HG03565 (cell line): ENCODE data around the gene ADSS2.
"Not testable (repeated sequence)": the region's sequence is repeated elsewhere in the genome, so short reads cannot be mapped to it uniquely, and the experiment has no call there.

Experiments
- ATAC-seq: cut with Tn5 transposase; IDR thresholded peaks from one replicate; pipeline ENCODE4 v1.9.1; 2021; ENCODE audit warnings: mild to moderate bottlenecking, moderate library complexity; ENCODE audit not compliant: unreplicated experiment

Gene ADSS2

DNA sequence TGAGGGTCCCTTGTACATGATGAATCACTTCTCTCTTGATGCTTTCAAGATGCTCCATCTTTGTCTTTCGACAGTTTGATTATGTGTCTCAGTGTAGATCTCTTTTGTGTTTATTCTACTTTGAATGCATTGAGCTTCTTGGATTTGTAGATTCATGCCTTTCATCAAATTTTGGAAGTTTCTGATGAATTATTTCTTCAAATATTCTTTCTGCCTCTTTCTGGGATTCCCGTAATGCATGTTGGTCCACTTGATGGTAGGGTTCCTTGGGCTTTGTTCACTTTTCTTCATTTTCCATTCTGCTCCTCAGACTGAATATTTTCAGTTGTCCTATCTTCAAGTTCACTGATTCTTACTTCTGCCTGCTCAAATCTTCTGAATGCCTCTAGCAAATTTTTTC, 50.7 kb downstream of the ADSS2 start:
- ATAC-seq = no peak

DNA sequence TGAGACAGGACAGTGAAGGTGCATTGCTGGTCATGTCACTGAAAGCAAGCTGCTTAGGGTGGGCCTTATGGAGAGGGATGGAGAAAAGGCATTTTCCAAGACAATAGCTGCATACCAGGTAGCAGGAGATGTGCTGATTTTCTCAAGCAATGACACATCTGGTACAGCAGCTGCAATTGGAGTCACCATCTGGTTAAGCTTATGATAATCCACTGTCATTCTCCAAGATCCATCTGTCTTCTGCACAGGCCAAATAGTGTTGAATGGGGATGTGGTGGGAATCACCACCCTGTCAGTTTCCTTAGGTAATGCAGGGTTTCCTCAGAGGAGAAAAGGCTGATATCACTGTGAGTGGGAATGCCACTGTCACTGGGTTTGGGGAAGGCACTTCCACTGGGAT, 54.6 kb downstream of the ADSS2 start:
- no peak for ATAC-seq

DNA sequence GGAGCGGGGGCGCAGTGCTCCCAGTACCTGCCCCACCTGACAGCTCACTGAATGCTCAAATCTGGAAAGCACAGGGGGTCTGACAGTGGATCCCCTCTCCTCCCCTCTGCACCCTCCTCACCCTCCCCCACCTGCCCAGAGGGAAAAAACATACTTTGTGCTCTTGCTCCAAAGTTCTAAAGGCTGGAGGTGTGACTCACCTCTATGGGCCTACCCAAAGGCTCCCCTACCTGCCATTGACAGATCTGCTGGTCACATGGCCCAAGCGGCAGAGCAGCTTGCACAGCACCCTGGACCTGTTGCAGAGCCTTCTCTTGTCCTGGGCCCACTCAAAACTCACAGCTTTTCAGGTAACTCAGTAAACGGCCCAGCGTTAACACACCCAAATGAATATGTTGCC, 55.7 kb downstream of the ADSS2 start:
- ATAC-seq = no peak

DNA sequence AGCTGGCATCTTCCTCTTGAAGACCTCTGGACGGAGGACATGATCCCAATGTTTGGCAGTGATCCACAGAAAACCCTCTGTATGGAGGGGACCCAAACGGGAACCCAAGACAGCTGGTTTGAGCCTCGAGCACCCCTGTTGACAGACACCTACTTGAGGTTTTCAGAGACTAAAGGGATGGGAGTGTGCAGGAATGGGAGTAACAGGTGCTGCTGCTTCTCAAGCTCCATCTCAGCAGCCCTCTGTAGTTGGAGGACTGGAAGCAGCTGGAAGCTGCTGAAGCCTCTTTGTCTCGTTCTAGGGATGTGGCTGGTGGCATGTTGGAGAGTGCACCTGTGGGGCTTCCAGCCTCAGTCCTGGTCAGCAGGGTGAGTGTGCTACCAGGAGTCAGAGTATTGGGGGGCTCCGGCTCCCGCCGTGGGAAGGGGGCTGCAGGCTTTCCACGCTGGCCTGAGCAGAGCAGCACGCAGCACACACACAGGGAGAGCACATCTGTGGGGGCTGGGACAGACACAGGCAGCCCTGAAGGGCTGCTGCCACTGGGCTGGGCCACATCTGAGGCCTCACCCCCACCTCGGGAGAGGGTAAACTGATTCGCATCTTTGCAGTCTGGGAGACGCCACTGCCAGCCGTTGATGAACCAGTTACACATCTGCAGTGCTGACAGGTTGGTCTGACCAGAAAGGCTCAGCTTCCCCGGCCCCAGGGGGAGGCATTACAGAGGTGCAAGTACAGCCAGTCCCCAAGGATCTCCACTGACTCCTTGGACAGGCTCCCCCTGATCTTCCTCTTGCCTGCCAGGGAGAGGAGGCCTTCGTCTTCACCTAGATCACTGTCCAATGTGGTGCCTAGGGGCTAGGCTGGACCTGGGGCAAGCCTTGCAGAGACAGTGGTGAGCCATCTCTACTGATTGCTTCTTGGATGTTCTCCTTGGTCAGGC, 56.6 kb downstream of the ADSS2 start:
- ATAC-seq = no peak

DNA sequence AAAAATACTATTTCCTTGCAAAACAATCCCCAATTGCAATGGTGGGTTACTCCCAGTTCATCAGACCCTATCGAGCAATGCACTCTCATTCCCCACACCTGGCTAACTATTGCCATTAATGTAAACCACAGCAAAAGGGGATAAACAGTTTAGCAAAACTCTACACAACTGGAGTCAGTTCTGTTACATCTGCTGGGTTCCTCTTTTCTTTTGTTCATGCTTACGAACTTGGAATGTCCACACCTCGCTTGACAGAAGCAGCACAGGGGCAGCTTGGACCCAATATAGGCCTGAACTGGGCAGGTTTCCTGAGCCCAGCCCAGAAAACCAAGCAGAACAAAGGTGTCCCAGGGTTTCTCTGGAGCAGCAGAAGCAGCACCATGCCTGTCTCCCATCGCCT, 57.4 kb downstream of the ADSS2 start:
- no peak for ATAC-seq

DNA sequence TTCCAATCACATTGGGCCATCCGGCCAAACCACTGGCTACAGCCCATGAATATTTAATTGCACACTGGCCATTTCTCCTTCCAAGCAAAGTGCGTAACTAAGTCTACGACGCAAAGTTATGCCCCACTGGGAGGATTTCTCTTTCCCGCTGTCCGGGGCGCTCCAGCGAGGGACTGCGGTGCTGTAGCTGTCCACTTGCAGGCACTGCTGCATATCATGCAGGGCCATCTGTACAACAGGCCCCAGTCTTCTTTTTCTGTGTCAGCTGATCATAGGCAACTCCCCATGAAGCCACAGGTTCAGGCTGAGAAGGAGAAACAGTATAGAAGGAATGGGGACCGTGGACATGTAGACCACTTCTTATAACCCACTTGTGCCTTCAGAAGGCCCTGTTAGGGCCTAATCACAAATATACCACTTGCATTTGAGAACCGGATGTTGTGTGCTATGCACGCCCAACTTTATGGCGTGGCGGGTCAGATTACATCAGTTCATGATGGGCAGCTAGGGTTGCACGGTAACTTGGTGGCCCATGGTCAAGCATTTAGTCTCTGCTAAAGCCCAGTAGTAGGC, 58.0 kb downstream of the ADSS2 start:
- ATAC-seq = no peak

DNA sequence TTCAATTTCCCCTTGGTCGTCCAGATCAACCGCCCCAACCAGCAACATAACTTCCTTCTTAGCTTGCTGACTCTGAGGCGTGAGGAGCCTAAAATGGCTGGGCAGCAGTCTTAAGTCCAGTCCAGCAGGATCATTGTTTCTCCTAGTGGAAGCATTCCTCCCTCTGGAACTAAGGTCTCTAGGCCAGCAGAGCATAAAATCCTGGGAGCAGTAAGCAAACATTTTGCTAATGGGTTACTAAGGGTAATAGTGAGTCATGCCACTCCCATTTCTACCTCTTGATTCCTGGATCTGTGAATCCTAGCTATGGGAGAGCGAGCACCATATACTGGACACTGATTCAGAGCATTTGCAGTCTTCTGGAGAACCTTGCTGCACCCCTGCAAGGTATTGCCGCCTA, 59.9 kb downstream of the ADSS2 start:
- ATAC-seq = no peak

DNA sequence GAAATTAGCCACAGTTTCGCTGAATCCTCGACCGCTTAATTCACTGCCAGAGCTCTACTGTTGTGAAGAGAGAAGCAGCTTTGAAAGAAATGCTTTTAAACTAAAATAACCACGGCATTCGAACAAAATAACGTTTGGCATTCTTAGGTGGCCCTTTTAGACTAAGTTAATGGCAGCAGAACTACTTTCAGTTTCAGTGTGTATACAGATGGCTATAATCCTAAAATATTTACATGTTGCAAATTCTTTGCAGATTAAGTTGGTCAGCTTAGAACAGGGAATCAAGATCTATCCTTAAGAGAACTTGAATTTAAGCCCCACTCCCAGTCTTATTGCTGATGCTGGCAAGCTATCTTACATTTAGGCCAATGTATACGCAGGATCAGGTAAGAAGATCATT, 62.7 kb downstream of the ADSS2 start:
- no peak for ATAC-seq

DNA sequence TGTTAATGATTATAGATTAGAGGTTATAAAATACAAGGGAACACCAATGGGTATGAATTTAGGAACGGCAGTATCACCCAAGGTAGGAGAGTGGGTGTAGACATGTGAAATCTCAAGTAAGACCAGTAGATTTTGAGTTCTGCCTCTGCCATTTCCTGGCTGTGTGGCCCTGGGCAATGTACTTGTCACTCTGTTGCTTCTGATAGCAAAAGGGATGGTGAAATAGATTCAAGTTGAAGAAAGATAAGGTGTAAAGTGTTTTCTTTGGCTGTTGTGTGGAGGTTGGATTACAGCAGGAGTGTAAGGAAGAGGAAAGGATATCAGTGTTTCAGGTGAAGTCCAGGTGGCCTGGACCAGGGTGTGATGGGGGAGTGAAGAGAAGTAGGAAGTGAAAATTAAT, 64.3 kb downstream of the ADSS2 start:
- no peak for ATAC-seq

DNA sequence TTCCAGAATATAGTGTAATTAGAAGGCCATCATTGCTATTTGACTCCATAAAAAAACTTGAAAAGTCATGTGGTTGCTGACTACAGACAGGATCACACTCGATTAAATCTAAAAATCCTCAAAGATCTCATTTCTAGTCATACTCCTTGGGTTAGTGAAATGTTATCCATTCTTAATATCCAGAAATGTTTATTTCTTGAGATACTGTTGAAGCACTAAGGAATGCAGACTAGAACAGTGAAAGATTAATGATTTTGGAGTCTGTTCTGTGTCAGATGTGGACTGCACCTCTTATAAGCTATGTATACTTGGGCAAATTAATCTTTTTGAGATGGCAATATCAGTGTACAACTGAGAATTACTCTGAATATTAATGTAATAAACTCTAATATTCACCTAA, 65.1 kb downstream of the ADSS2 start:
- ATAC-seq = no peak

DNA sequence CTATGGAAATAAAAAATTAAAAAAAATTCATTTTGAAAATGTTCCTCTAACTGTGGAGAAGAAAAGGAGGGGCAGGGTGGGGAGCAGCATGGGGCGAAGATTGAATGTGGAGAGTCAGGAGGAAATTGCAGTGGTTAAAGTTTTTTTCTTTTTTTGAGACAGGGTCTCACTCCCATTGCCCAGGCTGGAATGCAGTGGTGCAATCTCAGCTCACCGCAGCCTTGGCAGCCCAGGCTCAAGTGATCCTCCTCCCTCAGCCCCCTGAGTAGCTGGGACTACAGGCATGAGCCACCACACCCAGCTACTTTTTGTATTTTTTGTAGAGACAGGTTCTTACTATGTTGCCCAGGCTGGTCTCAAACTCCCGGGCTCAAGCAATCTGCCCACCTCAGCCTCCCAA, 67.6 kb downstream of the ADSS2 start:
- ATAC-seq = no peak

DNA sequence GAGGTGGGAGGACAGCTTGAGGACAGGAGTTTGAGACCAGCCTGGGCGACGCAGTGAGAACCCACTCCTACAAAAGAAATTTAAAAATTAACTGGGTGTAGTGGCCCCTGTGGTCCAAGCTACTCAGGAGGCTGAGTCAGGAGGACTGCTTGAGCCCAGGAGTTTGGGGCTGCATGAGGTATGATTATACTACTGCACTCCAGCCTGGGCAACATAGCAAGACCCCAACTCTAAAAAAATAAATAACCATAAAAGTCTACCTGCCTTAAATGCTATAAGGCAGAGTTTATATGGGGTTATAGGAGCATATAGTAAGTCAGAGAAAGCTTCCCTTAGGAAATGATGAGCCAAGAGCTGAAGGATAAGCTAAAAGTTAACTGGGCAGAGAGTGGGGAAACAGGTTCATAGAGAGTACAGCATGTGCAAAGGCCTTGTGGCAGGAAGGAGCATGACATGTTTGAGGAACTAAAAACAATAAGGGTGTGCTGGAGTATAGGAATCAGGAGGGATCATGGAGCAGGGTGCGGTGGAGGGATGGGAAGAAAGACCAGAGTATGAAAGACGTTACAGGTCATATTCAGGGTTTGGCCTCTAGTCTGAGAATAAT, 68.3 kb downstream of the ADSS2 start:
- no peak for ATAC-seq

DNA sequence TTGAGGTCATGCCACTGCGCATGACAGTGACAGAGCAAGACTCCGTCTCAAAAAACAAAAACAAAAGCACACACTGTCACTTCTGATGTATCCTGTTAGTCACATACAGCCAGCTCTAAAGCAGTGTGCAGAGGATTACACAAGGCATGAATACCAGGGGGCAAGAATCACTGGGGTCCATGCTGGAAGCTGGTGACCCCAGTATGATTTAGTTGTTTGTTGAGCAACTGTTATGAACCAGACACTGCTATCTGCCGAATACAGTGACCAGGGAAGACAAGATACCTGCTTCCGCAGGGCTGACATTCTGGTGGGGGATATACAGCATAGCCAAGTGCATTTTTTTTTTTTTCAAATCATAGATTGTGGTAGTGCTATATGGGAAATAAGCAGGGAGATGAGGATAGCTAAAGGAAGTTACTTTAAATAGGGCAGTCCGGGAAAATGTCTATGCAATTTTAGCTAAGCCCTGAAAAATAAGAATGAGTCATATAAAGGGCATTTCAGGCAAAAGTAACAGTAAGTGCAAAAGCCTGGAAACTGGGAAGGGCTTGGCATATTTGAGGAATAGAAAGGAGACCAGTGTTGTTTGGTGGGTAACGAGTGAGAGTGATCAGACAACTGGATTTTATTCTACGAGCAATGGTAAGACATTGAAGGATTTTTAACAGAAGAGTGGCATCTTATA, 69.7 kb downstream of the ADSS2 start:
- no peak for ATAC-seq

DNA sequence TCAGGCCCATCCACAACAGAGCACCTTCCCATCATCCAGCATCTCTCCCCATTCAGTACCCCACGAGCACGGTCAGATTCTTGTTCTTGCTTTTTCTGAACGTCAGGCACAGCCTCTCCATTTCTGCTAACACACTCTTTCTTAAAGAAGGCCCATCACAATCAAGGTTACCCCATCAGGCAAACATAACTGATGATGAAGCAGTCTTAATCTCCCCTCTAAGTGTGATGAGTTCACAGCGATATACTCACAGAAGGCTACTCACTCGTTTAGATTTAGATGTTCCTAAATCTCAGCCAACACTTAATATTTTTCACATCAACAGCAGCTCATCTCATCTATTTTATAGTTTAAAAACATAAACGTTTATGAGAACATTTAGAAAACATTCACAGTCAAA, 75.6 kb downstream of the ADSS2 start:
- no peak for ATAC-seq

DNA sequence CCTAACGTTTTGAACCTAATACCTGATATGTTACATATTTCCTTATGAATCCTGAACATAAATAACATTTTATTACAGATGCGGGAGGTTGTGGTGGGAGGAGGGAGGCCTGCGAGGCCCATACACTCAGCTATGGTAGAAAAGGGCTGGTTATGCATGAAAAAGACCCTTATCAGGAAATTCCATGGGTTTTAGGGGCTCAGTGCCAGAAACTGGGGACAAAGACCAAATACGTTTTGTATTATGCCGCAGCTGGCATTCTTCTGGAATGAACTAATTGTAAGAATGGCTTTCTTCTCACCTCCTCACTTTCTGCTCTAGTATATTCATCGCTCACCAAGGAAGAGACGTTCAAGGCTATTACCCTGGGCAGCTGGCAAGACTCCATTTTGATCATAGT, 76.7 kb downstream of the ADSS2 start:
- no peak for ATAC-seq

DNA sequence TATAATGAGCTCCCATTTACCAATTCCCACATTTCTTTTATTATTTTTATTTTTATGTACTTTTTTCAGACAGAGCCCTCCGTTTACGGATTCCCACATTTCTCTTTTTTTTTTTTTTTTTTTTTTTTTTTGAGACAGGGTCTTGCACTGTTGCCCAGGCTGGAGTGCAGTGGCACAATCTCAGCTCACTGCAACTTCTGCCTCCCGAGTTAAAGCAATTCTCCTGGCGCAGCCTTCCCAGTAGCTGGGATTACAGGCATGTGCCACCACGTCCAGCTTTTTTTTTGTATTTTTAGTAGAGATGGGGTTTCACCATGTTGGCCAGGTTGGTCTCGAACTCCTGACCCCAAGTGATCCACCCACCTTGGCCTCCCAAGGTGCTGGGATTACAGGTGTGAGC, 77.2 kb downstream of the ADSS2 start:
- not testable (repeated sequence) for ATAC-seq

DNA sequence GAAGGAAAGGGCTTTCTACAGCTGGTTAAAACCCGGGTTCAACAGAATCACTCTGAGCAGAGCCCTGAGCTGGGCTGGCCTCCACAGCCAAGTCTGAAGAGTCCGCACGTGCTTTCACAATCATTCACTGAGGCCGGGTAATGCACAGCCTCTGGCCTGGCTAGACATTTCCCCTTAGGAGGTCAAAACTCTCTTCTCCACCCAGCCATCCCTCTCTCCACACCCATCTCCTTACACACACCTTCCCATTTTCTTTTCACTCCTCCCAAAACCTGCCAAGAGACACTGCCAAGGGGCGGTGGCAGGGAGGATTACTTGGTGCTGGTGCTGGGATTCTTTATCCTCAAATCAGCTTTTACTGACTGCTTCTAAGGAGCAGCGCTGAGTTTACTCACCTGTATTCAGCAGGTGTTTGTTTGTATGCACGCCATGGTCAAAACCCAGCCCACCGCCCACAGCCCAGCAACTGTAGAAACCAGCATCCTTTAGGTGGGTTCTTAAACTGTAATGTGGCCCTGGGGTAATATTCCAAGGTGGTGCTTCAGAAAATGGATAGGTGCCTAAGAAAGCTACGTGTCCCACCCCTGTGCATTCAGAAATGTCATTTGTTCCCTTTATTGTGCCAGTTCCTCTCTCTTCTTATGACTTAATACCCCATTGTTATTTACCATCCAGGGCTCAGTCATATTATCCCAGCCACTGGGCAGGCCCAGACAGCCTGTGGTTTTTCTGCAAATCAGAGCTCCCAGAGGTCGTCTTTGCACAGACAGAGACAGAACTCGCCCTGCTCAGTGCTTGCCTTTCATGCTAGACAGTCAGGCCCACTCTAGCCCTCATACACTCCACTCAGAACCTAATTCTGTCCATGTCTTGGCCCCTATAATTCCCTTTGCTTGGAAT, 80.2 kb downstream of the ADSS2 start:
- peak; percentile 67 for ATAC-seq

DNA sequence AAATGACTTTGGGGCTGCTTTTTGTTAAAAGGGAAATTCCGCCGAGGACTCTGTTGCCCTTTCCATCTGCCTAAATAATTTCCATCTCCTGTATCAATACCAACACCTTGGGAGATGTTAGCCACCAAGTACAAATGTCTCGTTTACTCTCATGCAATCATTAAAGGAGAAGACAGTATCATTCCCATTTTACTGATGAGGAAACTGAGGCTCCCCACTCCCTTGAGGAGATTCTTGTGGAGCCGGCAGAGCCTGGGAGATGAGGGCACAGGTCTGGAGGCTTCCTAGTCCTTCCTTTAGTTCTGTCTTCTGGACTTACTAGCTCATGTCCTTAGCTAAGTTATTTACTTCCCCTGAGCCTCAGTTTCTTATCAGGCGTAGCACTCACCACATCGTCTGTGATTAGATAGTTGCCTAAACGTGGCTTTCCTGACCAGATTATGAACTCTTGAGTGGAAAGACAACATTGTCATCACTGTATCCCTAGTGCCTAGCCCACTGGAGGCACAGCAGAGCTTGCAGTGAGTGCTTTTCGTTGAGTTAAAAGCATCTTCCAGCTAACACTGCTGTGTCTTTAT, 81.6 kb downstream of the ADSS2 start:
- ATAC-seq = no peak

DNA sequence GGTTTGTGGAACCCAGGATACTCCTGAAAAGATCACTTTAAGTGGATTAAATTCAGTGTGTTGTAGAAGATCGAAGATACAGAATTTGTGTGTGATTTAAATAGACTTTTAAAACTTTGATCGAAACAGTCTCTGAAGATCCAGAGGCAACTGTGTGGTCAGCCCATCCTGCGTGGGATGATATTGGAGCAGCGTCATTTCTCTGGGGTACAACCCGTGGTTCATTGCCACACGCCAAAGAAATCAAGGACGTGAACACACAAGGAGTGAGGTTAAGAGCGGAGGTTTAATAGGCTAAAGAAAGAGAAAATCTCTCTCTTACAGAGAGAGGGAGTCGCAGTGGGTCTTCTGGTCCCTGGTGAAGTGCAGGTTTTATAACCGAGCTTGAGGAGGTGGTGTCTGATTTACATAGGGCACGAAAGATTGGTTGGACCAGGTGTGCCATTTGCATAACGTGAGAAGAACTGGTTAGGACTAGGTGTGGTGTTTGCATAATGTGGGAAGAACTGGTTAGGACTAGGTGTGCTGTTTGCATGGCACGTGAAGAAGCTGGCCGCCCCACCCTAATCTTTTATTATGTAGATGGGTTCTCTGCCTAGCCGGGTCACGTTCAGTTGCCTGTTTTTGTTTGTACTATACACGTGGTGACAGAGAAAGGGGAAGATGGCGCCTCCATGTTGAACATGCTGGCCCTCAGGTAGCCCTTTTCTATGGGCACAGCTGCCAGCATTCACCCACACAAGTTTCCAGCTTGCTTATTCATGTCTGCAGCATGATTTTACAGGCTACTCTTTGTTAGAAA, 82.3 kb downstream of the ADSS2 start:
- no peak for ATAC-seq
